ENCODE results near the gene FBXL14. TPM values are rescaled to one million over a fixed set of nuclear protein-coding genes. Genes with fewer than 3 reads are reported as not detected.

Gene FBXL14
- total and polyA plus RNA-seq, 12 donors = 1.5 to 8.4 (median 6.5) TPM

- Histone ChIP-seq H3K9me3 (no peaks in the 10 kb centered on the region), H3K27ac (no peak overlapping the region), H3K36me3 (peaks cover 0 to 17% (median 0%) of the 10 kb centered on the region in 9 donors), H3K27me3 (no peaks in the 10 kb centered on the region), H3K4me3 (no peak overlapping the region), H3K4me1 (peaks cover 0 to 10% (median 0%) of the 10 kb centered on the region in 9 donors)
- DNase-seq (no peak), ATAC-seq (no peak)
- intact Hi-C loops (cut with DNase I) = loop anchor here in 1 of 10 donors (10.0 kb wide), 1 partner anchor 280 kb away; no protein-coding TSS in a partner anchor
- 94 to 96% methylated on average over 5 of the region's 5 CpGs for WGBS, 2 donors
- TF ChIP-seq CTCF (IDR thresholded peaks at IDR 0.05) = no peak
Measured at GRCh38 chr12:1565172-1565571, 29.2 kb downstream of the FBXL14 start.

GRCh38 chr12:1564067-1564466 is 30.3 kb downstream of the FBXL14 start:
- intact Hi-C loops (cut with DNase I) = loop anchor here in 1 of 10 donors (10.0 kb wide), 1 partner anchor 279 kb away; no protein-coding TSS in a partner anchor
- Histone ChIP-seq H3K27ac (no peak overlapping the region), H3K9me3 (no peaks in the 10 kb centered on the region), H3K36me3 (peaks cover 0 to 17% (median 0%) of the 10 kb centered on the region in 9 donors), H3K4me3 (no peak overlapping the region), H3K4me1 (peaks cover 0 to 10% (median 0%) of the 10 kb centered on the region in 9 donors), H3K27me3 (no peaks in the 10 kb centered on the region)
- WGBS, 2 donors = 90 to 91% methylated on average over 2 of the region's 2 CpGs
- ATAC-seq (no peak), DNase-seq (no peak)
- no peak for TF ChIP-seq CTCF (IDR thresholded peaks at IDR 0.05)

- H3K4me3 ChIP-seq = peak overlapping the region in 3 of 10 donors; percentile 11 to 23 (median 15)
- DNase-seq = no peak
- WGBS, 2 donors = 71 to 76% methylated on average over 18 of the region's 18 CpGs
- H3K4me1 ChIP-seq = peaks cover 0 to 10% (median 0%) of the 10 kb centered on the region in 9 donors
- ATAC-seq = peak in 3 of 8 donors; percentile 35 to 46 (median 42)
- no peaks in the 10 kb centered on the region for H3K9me3 ChIP-seq
- peaks cover 0 to 17% (median 0%) of the 10 kb centered on the region in 9 donors for H3K36me3 ChIP-seq
- H3K27ac ChIP-seq = no peak overlapping the region
- no peak for TF ChIP-seq CTCF (IDR thresholded peaks at IDR 0.05)
- H3K27me3 ChIP-seq = no peaks in the 10 kb centered on the region
- intact Hi-C loops (cut with DNase I) = loop anchor here in 1 of 10 donors (10.0 kb wide), 1 partner anchor 278 kb away; no protein-coding TSS in a partner anchor
Measured at GRCh38 chr12:1562813-1563407, 31.5 kb downstream of the FBXL14 start.

- H3K4me3 ChIP-seq = no peak overlapping the region
- peaks cover 0 to 7% (median 0%) of the 10 kb centered on the region in 9 donors for H3K36me3 ChIP-seq
- 74 to 75% methylated on average over 6 of the region's 6 CpGs for WGBS, 2 donors
- no peaks in the 10 kb centered on the region for H3K27me3 ChIP-seq
- DNase-seq = no peak
- H3K4me1 ChIP-seq = peaks cover 0 to 10% (median 0%) of the 10 kb centered on the region in 9 donors
- intact Hi-C loops (cut with DNase I) = loop anchor here in 1 of 10 donors (10.0 kb wide), 1 partner anchor 276 kb away; no protein-coding TSS in a partner anchor
- no peak overlapping the region for H3K27ac ChIP-seq
- peak in 3 of 8 donors; percentile 37 to 50 (median 39) for ATAC-seq
- H3K9me3 ChIP-seq = peaks cover 0 to 4% (median 0%) of the 10 kb centered on the region in 11 donors
- no peak for TF ChIP-seq CTCF (IDR thresholded peaks at IDR 0.05)
Measured at GRCh38 chr12:1560704-1561103, 33.7 kb downstream of the FBXL14 start.

Data from heart right ventricle (tissue), 16 donors.